D721Med (cell line): Measurements from ENCODE around the gene DEK.

Experiments
- DNase-seq: peaks from one replicate; pipeline ENCODE4 v3.0.0; 2011; ENCODE audit warnings: low spot score; ENCODE audit not compliant: insufficient read length
- FAIRE-seq: peaks from 2 replicates; lab custom pipeline; 2011; peaks lifted over from hg19 to GRCh38; lab: Jason Lieb, UNC
- TF ChIP-seq, protein P1 (sequence below): IDR thresholded peaks from 2 replicates; pipeline ENCODE4 v1.5.1; 2012; ENCODE audit warnings: mild to moderate bottlenecking, control low read depth; ENCODE audit not compliant: insufficient read depth; ENCODE audit errors: missing control alignments

DEK gene

DNA sequence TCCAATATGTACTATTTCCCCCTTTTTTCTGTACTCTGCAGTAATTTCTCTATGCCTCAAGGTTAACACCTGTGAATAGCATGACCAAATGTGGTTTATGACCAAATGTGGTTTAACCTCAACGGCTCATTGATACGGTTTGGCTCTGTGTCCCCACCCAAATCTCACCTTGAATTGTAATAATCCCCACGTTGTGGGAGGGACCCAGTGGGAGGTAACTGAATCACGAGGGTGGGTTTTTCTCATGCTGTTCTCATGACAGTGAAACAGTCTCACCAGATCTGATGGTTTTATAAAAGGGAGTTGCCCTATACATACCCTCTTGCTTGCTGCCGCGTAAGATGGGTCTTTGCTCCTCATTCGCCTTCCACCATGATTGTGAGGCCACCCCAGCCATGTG is 18.7 kb downstream of the DEK start:
- DNase-seq (no peak), FAIRE-seq (no peak)
- TF ChIP-seq, protein P1, sequence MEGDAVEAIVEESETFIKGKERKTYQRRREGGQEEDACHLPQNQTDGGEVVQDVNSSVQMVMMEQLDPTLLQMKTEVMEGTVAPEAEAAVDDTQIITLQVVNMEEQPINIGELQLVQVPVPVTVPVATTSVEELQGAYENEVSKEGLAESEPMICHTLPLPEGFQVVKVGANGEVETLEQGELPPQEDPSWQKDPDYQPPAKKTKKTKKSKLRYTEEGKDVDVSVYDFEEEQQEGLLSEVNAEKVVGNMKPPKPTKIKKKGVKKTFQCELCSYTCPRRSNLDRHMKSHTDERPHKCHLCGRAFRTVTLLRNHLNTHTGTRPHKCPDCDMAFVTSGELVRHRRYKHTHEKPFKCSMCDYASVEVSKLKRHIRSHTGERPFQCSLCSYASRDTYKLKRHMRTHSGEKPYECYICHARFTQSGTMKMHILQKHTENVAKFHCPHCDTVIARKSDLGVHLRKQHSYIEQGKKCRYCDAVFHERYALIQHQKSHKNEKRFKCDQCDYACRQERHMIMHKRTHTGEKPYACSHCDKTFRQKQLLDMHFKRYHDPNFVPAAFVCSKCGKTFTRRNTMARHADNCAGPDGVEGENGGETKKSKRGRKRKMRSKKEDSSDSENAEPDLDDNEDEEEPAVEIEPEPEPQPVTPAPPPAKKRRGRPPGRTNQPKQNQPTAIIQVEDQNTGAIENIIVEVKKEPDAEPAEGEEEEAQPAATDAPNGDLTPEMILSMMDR, result no peak

GRCh38 chr6:18245079-18245478 is 19.3 kb downstream of the DEK start:
- no peak for FAIRE-seq
- TF ChIP-seq, protein P1, result no peak

DNA sequence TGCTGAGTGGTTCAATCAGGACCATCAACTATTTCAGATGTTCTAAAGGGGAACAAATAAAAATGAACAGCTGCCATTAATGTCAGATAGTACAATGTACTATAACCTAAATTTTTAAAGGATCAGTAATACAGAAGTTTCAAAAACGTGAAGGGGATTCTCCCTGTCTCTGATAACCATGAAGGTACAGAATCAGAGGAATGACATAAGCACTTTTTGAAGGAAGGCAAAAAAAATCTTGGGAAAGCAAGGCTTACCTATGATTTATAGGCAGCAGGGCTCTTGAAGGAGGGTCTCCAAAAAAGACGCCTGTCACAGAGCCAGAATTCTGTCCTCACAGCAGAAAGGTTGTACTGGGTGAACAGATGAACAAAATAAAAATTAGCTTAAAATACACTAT is 20.1 kb downstream of the DEK start:
- TF ChIP-seq, protein P1, result no peak
- no peak for DNase-seq
- no peak for FAIRE-seq

More at GRCh38 chr6:18245079-18245478, 19.3 kb downstream of the DEK start:
- no peak for DNase-seq

- TF ChIP-seq, protein P1, result no peak
- no peak for FAIRE-seq
- no peak for DNase-seq
Measured at GRCh38 chr6:18243302-18243893, 20.9 kb downstream of the DEK start.

- TF ChIP-seq, protein P1, result no peak
- no peak for DNase-seq
- FAIRE-seq, result no peak
Measured at GRCh38 chr6:18242062-18242851, 22.1 kb downstream of the DEK start.

- TF ChIP-seq, protein P1, result no peak
- no peak for DNase-seq
- no peak for FAIRE-seq
Measured at GRCh38 chr6:18241208-18242038, 22.9 kb downstream of the DEK start.
